Hematopoietic multipotent progenitor cell treated with erythropoietin and hydrocortisone succinate and interleukin-3 and kit ligand, for 6 days (in vitro differentiated cells): Measurements from ENCODE around the gene TH.
"Not testable (repeated sequence)": the region's sequence is repeated elsewhere in the genome, so short reads cannot be mapped to it uniquely, and the experiment has no call there.

Experiments
- DNase-seq: peaks from one replicate; pipeline ENCODE4 v3.0.0-alpha.2; 2015

TH gene

GRCh38 chr11:2194877-2195755 lies 23.5 kb upstream of the TH start:
- peak; percentile 68 for DNase-seq

- DNase-seq, result not testable (repeated sequence)
Measured at GRCh38 chr11:2193888-2194595, 22.4 kb upstream of the TH start.

DNA sequence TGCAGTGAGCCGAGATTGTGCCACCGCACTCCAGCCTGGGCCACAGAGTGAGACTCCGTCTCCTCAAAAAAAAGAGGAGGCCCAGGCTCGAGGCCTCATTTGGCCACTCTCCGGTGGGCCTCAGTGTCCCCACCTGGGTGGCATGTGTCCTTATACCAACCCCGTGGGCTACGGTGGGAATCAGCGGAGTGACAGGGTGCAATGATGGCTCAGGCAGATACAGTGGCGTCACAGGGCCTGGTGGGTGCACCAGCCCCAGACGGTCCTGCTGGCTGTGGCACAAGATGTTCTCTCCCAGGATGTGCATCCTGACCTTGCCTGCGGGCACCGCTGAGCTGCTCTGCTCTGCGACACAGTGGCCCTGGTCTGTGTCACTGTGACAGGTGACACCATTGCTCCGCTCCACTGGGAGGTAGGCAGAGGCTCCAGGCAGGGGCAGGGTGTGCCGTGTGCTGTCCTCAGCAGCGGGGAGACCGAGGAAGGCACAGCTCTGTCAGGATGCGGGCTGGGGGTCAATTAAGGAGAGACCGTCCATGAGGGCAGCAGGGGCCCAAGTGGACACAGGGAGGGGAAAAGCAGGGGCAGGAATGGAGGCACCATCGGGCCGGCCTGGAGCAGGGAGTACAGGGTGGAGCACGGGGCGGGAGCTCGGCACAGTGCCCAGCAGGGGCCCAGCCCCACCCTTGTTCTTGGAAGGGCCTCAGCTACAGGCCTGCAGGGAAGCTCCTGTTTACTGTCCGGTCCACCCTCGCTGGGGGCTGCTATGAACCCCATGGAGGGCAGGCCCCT lies 21.7 kb upstream of the TH start:
- DNase-seq, result peak; percentile 18

DNA sequence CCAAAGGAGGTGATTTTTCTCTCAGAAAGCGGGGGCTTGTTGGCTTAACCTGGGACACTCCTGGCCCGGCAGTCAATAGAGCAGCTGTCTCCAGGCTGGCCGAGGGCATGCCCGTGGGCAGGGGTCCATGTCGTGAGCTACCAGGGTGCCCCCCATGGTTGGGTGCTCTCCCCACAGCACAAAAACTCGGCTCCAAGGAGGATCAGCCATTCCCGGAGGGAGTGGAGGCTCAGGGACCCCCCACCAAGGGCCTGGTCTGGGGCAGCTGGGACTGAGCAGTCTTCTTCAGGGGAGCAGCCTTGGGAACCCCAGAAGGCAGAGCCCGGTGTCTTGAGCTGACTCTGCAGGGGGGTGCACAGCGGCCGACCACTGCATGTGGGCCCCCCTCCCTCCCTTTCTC lies 20.8 kb upstream of the TH start:
- DNase-seq, result no peak

GRCh38 chr11:2191883-2192282 lies 20.3 kb upstream of the TH start:
- DNase-seq, result no peak

- no peak for DNase-seq
Measured at GRCh38 chr11:2190657-2191471, 19.2 kb upstream of the TH start.

DNA sequence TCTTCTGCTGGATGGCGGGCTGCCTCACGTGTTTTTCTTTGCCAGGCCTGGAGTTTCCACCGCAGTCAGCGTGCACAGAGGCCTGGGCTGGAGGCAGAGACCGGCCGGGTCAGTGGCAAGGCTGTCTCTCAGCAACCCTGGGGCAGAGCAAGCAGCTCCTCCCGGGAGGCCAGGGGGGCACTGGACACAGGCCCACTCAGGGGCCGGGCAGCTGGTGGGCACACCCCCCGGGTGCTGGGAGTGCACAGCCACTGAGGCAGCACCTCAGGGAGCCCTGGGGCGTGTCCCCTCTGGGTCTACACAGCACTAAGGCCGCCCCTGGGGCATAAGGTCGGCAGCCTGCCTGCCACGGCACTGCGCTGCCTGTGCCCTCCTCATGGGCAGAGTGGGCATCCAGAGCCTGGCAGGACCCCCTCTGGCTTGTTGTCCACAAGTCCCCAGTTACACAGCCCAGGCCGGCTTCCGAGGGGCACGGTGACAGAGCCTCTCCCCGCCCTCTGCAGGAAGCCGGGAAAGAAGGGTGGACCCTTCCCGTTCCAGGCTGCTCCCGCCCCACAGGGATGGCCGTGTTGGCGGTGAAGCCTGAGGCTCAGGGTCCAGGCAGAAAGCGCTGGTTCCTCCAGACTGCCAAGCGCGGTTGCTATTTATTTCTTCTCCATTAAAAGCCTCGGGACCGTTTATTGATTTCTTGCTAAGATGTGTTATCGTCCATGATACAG lies 18.5 kb upstream of the TH start:
- no peak for DNase-seq

DNA sequence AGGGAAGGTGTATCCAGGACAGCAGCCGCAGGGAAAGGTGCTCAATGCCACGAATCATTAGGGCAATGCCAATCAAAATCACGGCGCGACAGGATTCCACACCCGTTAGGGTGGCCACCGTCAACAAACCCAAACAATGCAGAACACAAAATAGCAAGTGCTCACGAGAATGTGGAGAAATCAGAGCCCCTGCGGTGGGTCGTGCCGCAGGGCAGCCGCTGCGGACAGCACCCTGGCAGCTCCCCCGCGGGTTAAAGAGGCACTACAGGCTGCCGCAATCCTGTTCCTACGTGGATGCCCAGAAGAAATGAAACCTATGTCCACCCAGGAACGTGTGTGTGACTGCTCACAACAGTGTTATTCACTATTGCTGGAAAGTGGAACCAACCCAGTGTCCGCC lies 17.1 kb upstream of the TH start:
- DNase-seq, result no peak

- DNase-seq, result no peak
Measured at GRCh38 chr11:2187280-2187707, 15.7 kb upstream of the TH start.

GRCh38 chr11:2186669-2187279 lies 15.2 kb upstream of the TH start:
- DNase-seq, result peak; percentile 71

DNA sequence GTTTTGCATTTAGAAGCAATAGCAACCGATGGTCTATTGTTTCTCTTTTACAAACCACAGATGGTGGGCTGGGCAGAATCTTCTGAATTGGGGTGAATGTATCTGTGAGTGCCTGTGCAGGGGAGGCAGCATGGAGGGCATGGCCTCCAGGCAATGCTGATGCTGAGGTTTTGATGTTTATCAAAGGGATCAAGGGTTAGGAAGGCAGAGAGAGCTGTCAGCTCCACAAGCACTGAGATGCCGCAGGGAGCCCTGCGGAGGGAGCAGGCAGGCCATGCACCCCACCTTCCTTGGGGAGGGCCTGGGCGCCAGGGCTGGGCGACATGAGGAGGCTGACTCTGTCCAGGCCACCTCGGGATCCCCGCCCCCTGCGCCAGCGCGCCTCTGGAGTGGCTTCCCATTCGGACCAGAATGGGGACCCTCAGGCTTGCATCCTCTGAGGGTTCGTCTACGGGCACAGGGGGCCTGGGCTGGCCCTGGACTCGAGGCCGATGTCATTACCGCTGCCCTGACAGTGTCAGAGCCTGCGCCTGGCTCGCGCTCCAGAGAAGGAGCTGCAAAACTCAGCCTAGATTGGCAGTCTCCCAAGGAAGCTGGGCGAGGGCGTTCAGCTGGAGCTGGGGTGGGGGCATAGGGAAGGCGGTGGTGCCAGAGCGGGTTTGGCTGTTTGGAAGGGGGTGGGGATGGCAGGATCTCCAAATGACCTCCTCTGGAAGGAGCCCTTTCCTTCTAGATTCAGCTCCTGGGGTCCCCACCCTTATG lies 13.9 kb upstream of the TH start:
- no peak for DNase-seq

- DNase-seq, result no peak
Measured at GRCh38 chr11:2182692-2183474, 11.3 kb upstream of the TH start.

DNA sequence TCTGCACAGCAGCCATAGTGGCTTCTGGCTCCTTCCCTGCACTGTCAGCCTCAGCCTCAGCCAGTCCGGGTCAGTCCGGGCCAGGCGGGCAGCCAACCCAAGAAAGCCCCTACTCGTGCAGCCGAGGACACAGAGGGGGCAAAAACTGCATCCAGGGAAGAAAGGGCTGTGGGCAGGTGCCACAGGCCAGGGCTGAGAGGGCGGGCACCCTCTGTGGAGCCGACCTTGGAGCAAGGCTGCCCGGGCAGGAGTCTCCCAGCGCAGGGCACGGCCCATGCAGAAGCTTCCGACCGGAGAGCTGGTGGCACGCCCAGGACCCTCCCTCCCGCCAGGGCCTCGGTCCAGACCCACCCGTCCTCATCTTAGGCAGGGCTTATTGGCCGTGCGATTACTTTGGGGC lies 10.5 kb upstream of the TH start:
- no peak for DNase-seq

DNA sequence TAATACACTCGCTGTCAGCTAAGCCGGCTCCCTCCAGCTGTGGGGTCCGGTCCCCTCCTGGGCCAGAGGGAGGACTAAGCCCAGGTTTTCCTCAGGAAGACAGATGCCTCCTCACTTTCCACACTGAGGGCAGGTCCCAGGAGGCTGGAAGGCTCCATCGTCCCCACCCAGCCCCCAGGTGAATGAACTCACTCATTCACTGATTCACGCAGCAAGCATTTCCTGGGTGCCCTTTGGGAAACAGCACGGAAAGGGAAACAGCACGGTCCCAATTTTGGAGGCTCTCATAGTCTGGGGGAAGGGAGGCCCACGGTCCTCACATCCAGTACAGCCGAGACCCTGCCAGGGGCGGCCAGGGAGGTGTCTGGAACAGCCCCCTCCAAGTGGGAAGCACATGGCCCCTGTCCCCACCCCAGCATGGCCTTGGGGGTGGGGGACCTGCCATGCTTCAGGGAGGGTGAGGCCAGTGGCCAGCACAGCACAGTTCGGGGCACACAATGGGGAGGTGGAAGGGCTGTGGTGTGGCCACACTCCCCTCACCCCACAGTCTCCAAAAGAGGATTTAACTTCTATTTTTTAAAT lies 9.3 kb upstream of the TH start:
- DNase-seq, result no peak

DNA sequence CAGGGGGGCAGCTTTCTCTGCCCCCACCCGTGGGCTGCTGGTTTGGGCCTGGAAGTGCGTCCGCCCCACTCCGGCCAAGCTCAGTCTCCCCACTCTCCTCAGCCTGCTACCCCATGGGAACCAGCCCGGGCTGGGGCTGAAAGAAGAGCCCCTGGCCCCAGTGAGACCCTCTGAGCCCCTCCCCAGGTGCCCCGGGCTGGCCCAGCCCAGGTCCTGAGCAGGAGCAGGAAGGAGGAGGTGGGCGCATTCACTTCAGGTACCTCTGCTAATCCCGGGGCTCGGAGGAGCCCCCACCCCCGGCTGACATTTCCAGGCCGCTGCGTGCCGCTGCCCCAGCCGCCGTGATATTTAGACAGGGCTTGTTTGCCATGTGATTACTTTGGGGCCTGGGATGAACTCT lies 8.7 kb upstream of the TH start:
- DNase-seq, result no peak

GRCh38 chr11:2179516-2179915 lies 7.9 kb upstream of the TH start:
- no peak for DNase-seq

GRCh38 chr11:2178906-2179494 lies 7.4 kb upstream of the TH start:
- no peak for DNase-seq

DNA sequence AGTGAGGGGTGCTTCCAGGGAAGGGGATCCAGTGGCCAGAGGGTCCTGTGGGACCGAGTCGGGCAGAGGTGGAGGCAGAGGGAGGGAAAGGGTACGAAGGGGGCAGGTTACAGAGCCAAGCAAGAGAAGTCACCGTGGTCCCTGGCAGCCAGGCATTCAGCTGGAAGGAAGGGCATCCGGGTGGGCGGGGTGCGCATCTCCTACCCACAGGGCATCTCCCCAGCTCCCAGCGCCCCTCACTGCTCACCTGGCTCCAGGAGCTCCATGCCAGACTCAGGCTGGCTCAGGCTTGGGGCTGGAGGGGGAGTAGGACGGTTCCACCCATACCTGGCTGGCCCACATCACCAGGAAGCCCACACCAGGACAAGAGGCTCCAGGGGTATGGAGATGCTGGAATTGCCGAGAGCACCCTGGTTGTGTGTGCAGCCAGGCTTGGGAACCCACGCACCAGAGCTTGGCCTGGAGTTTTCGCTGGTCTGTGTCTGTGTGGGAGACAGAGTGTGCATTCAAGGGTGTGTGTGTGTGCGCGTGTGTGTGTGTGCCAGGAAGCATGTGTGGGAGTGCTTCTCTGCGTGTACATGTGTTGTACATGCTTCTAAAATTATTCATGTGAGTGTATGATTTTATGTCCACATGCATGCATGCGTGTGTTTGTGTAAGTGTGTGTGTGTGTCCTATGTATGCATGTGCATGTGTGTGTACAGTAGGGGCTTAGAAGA lies 6.6 kb upstream of the TH start:
- DNase-seq, result not testable (repeated sequence)
